Naive thymus-derived CD8-positive, alpha-beta T cell (primary cell): ENCODE results near the gene CCDC40. TPM values are rescaled to one million over a fixed set of nuclear protein-coding genes. Genes with fewer than 3 reads are reported as not detected.
"Not testable (repeated sequence)": the region's sequence is repeated elsewhere in the genome, so short reads cannot be mapped to it uniquely, and the experiment has no call there.

Source experiments
- ATAC-seq, 2 donors: fragments of 150-1000 bp; cut with Tn5 transposase in 1 of 2; sonication (Bioruptor Pico), chemical (Tn5 transposase) in 1 of 2; 1 replicate in 1 of 2; 2 replicates in 1 of 2; pipeline ENCODE4 v1.10.0; 2021; ENCODE audit warnings: mild to moderate bottlenecking in 2 of 2, moderate library complexity in 2 of 2
- POLR2A ChIA-PET: fragments of 350-600 bp; sonication (Branson Sonifier 250); formaldehyde crosslinking; loops from one replicate; lab custom pipeline; 2021; ENCODE audit warnings: antibody characterized with exemption; lab: Charles Lee
- DNase-seq, 10 donors: peaks; one replicate each; pipeline versions ENCODE4 v3.0.0 to v3.0.0-alpha.2; 2020 to 2022
- H3K27ac Mint-ChIP-seq, 10 donors: one replicate each; pipeline ENCODE4 v1.8.0; 2020 to 2022; ENCODE audit warnings: mild to moderate bottlenecking in 10 of 10, mixed read lengths in 10 of 10, moderate library complexity in 4 of 10, inconsistent platforms in 1 of 10
- H3K27me3 Mint-ChIP-seq, 5 donors: one replicate each; pipeline ENCODE4 v1.8.0; 2021 to 2022; ENCODE audit warnings: mixed read lengths in 5 of 5
- H3K36me3 Mint-ChIP-seq, 3 donors: one replicate each; pipeline ENCODE4 v1.8.0; 2020 to 2022; ENCODE audit warnings: mixed read lengths in 3 of 3, mild to moderate bottlenecking in 2 of 3, inconsistent platforms in 1 of 3
- H3K4me1 Mint-ChIP-seq, 4 donors: one replicate each; pipeline ENCODE4 v1.8.0; 2021 to 2022; ENCODE audit warnings: mixed read lengths in 4 of 4
- H3K4me3 Mint-ChIP-seq, 10 donors: one replicate each; pipeline ENCODE4 v1.8.0; 2020 to 2022; ENCODE audit warnings: mild to moderate bottlenecking in 10 of 10, mixed read lengths in 10 of 10, moderate library complexity in 6 of 10, inconsistent platforms in 1 of 10
- H3K9me3 Mint-ChIP-seq, 9 donors: one replicate each; pipeline ENCODE4 v1.8.0; 2020 to 2022; ENCODE audit warnings: mixed read lengths in 9 of 9, mild to moderate bottlenecking in 3 of 9, inconsistent platforms in 1 of 9, moderate library complexity in 1 of 9
- polyA plus RNA-seq, 3 donors: library from polyadenylated mRNA; unstranded; fragments of 300-500 nt; fragmentation: Illumina TruSeq; gene quantifications; one replicate each; pipeline ENCODE4 v1.2.3, GENCODE V29; 2021
- total RNA-seq, 8 experiments: library from RNA in 2 of 8; stranded (reverse) in 2 of 8; gene quantifications; one replicate each; pipeline ENCODE4 v1.2.3 and lab custom pipeline; 2021 to 2026

CCDC40 gene
- total and polyA plus RNA-seq, 5 experiments from 2014 or later = 0.37 to 4.8 (median 4.2) TPM; not detected in 2

DNA sequence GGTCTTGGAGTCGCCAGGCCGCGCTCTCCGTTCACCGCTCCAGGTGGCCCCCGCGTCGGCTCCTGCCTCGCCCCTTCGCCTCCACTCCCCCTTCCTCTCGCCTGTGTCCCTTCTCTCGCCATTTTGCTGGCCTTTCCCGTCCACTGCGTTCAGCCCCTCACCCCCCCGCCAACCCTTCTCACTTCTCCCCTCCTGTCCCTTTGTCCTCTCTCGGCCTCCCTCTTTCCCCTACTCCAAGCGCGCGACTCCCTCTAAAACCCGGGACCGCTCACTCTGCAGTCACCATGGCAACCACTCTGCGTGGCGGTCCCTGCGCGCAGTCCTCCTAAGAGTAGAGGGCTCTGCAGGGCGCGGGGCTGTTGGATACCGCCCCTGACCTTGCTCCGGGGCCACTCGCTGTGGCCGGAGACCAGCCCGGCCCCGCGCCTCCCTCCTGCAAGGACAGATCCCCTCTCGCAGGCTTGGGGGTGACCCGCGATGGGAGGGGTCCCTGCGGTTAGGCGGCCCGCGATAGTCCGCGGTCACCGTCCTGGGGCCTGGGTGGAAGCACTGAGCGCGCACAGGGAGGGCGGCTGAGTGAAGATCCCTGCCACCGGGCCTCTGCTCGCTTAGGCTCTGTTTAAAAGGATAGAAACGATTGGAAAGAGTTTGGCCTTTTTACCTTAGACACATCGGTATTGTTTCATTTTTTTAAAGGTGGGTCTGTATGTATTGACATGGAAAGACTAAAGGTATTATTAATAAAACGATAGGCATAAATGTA, 454 bp downstream of the CCDC40 start:
- Mint-ChIP-seq H3K27ac (peak overlapping the region; percentile 35 to 97 (median 95)), H3K36me3 (no peaks in the 10 kb centered on the region), H3K4me1 (peaks cover 5 to 23% (median 11%) of the 10 kb centered on the region in 4 donors), H3K27me3 (peaks cover 0 to 8% (median 0%) of the 10 kb centered on the region in 5 donors), H3K9me3 (no peaks in the 10 kb centered on the region), H3K4me3 (peak overlapping the region; percentile 83 to 97 (median 86))
- peak in 7 of 10 donors; percentile 9 to 73 (median 33) for DNase-seq
- ATAC-seq = peak; percentile 43 to 52
- POLR2A ChIA-PET = no interaction called here

DNA sequence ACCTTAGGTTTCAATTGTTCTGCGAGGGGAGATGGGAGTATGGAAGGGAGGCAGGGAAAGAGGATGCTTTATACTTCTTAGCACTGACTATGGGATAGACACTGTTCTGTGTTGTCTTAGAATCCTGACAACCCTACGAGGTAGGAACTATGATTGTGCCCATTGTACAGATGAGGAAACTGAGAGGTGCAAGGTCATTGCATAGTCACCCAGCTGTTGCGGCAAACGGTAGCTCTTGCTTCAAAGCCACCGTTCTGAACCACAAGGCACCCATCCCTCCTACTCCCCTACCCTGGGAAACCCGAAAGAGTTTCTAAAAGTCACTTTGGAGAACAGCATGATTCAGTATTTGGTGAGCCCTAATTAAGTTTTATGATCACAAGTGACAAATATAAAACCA, 7.5 kb downstream of the CCDC40 start:
- Mint-ChIP-seq H3K9me3 (no peaks in the 10 kb centered on the region), H3K4me3 (no peak overlapping the region), H3K27ac (no peak overlapping the region), H3K4me1 (no peaks in the 10 kb centered on the region), H3K27me3 (no peaks in the 10 kb centered on the region), H3K36me3 (no peaks in the 10 kb centered on the region)
- ATAC-seq (no peak), DNase-seq (no peak)
- POLR2A ChIA-PET = interaction anchor here (0.6 kb wide), 2 partner anchors 1175 to 1234 kb away, joined by 4 to 5 read pairs; no protein-coding TSS in a partner anchor

DNA sequence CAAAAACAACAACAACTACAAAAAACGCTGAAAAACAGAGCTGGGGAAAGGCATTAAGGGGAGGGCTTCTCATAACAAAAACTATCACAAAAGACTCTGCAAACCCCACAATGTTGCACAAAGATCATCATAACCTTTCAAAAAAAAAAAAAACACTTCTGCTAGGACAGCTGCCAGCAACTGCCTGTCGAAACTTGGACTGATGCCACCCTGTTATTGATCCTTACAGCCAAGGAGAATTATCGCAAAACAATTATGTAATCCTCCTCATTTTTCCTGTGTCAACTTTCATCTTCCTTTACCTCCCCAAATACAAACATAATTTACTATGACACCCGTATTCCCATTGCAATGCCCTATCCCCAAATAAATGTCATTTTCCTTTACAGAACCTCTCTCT, 9.3 kb downstream of the CCDC40 start:
- Mint-ChIP-seq H3K27me3 (no peaks in the 10 kb centered on the region), H3K27ac (no peak overlapping the region), H3K4me3 (no peak overlapping the region), H3K4me1 (no peaks in the 10 kb centered on the region), H3K36me3 (no peaks in the 10 kb centered on the region), H3K9me3 (no peaks in the 10 kb centered on the region)
- ATAC-seq (no peak), DNase-seq (no peak)
- POLR2A ChIA-PET = no interaction called here

DNA sequence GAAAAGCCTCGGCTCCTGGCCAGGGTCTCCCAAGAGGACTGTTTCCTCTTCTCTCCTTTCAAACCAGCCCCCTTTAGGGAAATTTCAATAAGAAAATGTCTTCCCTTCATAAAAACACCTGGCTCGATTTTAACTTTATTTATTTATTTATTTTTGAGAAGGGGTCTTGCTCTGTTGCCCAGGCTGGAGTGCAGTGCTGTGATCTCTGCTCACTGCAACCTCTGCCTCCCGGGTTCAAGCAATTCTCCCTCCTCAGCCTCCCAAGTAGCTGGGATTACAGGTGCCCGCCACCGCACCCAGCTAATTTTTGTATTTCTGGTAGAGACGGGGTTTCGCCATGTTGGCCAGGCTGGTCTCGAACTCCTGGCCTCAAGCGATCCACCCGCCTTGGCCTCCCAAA, 10.3 kb downstream of the CCDC40 start:
- H3K4me1 Mint-ChIP-seq, H3K36me3 Mint-ChIP-seq, ATAC-seq, H3K9me3 Mint-ChIP-seq, H3K4me3 Mint-ChIP-seq, POLR2A ChIA-PET, H3K27me3 Mint-ChIP-seq, DNase-seq: not testable (repeated sequence)
- H3K27ac Mint-ChIP-seq = peak overlapping the region in 1 of 10 donors; percentile 75

DNA sequence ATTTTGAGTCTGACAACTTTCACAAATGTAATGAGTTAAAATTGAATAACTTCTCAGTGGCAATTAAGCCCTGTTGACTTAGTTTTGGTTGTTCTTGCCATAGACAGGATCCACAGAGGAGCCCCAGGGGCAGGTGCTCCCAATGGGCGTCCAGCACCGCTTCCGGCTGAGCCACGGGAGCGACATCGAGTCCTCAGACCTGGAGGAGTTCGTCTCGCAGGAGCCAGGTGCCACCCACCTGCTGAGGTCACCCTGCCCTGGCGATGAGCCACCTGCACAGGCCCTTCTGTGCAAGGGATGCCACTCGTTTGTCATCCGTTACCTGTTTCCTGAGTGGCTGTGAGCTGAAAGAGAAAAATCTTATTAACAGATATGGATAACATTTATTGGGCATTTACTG, 10.7 kb downstream of the CCDC40 start:
- Mint-ChIP-seq H3K27ac (no peak overlapping the region), H3K4me1 (no peaks in the 10 kb centered on the region), H3K9me3 (no peaks in the 10 kb centered on the region), H3K36me3 (no peaks in the 10 kb centered on the region), H3K4me3 (no peak overlapping the region), H3K27me3 (no peaks in the 10 kb centered on the region)
- DNase-seq = no peak
- no peak for ATAC-seq
- POLR2A ChIA-PET = no interaction called here

DNA sequence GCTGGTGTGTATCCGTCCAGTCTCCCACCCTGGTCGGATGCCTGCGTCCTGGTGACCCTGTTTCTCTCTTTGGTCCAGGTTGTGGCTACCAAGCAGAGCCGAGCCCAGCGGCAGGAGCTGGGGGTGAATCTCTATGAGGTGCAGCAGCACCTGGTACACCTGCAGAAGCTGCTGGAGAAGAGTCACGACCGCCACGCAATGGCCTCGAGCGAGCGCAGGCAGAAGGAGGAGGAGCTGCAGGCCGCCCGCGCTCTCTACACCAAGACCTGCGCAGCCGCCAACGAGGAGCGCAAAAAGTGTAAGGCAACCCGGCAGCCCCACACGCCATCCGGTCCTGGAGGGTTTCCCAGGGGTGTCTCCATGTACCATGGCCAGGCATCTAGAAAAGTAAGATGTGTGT, 13.5 kb downstream of the CCDC40 start:
- ATAC-seq (no peak), DNase-seq (no peak)
- POLR2A ChIA-PET = no interaction called here
- no peaks in the 10 kb centered on the region for H3K9me3 Mint-ChIP-seq
- H3K4me1 Mint-ChIP-seq = no peaks in the 10 kb centered on the region
- no peak overlapping the region for H3K27ac Mint-ChIP-seq
- no peak overlapping the region for H3K4me3 Mint-ChIP-seq
- no peaks in the 10 kb centered on the region for H3K36me3 Mint-ChIP-seq
- H3K27me3 Mint-ChIP-seq = no peaks in the 10 kb centered on the region

DNA sequence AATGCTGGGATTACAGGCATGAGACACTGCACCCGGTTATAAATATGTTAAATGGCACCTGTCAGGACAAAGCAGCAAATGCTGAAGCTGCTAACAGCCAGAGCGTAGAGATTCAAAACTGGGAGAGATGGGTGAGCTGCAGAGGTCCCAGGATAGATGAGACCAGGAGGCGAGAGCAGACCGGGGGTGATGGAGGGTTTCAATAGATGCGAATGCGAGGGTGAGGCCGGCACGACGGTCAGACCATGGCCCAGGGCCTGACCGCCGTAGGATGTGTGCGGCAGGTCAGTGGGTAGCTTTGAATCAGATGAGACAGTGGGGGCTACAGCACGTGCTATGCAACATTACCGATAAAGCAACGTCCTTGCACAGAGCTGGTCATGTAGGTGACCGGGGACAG, 14.3 kb downstream of the CCDC40 start:
- no peak for DNase-seq
- Mint-ChIP-seq H3K4me1 (no peaks in the 10 kb centered on the region), H3K4me3 (no peak overlapping the region), H3K9me3 (no peaks in the 10 kb centered on the region), H3K27ac (peak overlapping the region in 1 of 10 donors; percentile 41), H3K36me3 (no peaks in the 10 kb centered on the region), H3K27me3 (no peaks in the 10 kb centered on the region)
- ATAC-seq = no peak
- POLR2A ChIA-PET = no interaction called here

DNA sequence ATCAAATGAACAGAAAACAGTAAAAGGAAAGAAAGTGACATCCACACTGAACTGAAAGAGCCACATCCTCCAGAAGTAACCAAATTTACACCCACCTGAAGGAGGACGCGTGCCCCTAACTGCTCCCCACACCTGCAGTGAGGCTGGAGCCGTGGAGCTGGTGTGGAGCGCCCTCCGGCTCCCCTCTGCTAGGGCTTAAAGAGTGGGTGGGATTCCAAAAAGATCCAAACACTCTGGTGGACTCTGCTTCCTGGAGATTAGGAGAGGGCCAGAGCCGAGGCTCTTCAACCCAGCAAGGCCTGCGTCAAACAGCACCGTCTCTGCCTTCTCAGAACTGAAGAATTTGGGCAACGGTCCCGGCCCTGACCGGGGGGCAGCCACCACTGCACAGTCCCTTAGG, 15.2 kb downstream of the CCDC40 start:
- ATAC-seq = no peak
- POLR2A ChIA-PET = no interaction called here
- no peak overlapping the region for H3K4me3 Mint-ChIP-seq
- no peaks in the 10 kb centered on the region for H3K27me3 Mint-ChIP-seq
- DNase-seq = no peak
- no peaks in the 10 kb centered on the region for H3K9me3 Mint-ChIP-seq
- H3K4me1 Mint-ChIP-seq = no peaks in the 10 kb centered on the region
- no peak overlapping the region for H3K27ac Mint-ChIP-seq
- no peaks in the 10 kb centered on the region for H3K36me3 Mint-ChIP-seq

DNA sequence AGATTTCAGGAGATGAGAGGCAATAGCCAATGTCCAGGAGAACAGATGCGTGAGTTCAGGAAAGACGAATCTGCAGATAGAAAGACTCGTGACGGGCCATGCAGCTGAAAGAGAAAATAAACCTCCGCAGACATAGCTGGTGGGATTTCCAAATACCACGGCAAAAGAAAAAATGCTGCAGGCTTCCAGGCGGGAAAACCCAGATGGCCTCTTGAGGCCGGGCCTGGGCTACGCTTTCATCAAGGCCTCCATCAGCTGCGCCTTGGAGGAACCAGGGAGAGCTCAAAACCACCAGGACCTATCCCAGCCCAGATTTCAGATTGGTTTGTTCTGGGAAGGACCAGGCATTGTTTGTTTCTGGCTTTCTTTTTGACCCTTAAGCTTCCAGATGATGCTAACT, 16.7 kb downstream of the CCDC40 start:
- ATAC-seq (no peak), DNase-seq (no peak)
- no peak overlapping the region for H3K27ac Mint-ChIP-seq
- H3K4me3 Mint-ChIP-seq = no peak overlapping the region
- no peaks in the 10 kb centered on the region for H3K9me3 Mint-ChIP-seq
- no peaks in the 10 kb centered on the region for H3K4me1 Mint-ChIP-seq
- H3K27me3 Mint-ChIP-seq = no peaks in the 10 kb centered on the region
- POLR2A ChIA-PET = no interaction called here
- no peaks in the 10 kb centered on the region for H3K36me3 Mint-ChIP-seq

DNA sequence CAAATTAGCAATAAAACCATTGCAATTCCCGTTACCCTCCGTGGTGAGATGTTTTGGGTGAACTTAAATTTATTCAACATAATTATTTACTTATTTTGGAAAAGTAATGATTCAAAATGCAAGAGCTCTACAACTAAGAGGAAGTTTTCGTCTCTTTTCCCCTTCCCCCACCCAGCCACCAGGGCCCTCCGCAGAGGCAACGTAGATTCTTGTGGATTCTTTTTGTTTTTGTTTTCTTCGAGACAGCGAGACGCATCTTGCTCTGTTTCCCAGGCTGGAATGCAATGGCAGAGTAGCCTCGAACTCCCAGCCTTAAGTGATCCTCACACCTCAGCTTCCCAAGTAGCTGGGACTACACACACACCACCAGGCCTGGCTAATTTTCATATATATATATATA, 19.2 kb downstream of the CCDC40 start:
- Mint-ChIP-seq H3K27me3 (no peaks in the 10 kb centered on the region), H3K36me3 (no peaks in the 10 kb centered on the region), H3K4me1 (no peaks in the 10 kb centered on the region), H3K9me3 (no peaks in the 10 kb centered on the region), H3K4me3 (no peak overlapping the region), H3K27ac (no peak overlapping the region)
- POLR2A ChIA-PET = no interaction called here
- ATAC-seq (no peak), DNase-seq (no peak)

DNA sequence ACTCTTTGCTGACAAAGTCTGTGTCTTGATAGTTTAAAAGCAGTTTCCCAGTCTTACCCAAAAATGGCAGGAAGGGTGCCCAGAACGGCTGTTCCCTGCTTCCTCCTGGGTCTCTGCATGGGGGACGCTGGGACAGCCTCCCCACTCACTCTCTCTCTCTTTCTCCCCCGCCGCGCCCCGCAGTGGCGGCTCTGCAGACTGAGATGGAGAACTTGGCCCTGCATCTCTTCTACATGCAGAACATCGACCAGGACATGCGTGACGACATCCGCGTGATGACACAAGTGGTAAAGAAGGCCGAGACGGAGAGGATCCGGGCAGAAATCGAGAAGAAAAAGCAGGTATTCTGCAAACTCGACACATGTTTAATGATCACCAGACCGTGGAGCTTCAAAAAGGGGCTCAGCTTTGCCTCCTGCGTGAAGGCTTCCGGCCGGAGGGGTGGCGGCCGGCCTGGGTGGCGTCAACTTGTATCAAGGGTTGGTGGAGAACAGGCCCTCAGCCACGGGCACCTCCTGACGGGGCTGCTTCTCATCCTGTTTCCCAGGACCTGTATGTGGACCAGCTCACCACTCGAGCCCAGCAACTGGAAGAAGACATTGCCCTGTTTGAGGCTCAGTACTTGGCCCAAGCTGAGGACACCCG, 22.0 kb downstream of the CCDC40 start:
- ATAC-seq = no peak
- peaks cover 0 to 2% (median 0%) of the 10 kb centered on the region in 9 donors for H3K9me3 Mint-ChIP-seq
- POLR2A ChIA-PET = no interaction called here

DNA sequence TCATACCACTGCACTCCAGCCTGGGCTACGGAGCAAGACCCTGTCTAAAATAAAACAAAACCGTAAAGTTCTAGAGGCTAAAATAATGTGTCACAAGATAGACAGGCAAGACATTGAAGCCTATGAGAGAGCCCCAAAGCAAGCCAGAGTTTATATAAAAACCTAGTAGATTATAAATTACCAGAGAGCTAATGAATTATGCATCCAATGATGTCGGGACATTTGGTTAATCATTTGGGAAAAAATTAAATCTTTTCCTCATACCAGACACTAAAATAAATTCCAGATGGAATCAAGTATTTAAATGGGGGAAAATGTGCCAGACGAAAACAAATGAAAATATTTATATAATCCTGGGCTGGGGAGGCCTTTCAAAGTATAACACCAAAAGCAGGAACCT, 24.2 kb downstream of the CCDC40 start:
- no peak for ATAC-seq
- H3K36me3 Mint-ChIP-seq = no peaks in the 10 kb centered on the region

More for the DNA sequence above, 22.0 kb downstream of the CCDC40 start:
- no peak for DNase-seq
- Mint-ChIP-seq H3K4me1 (no peaks in the 10 kb centered on the region), H3K27ac (no peak overlapping the region), H3K27me3 (no peaks in the 10 kb centered on the region), H3K36me3 (no peaks in the 10 kb centered on the region), H3K4me3 (no peak overlapping the region)

DNA sequence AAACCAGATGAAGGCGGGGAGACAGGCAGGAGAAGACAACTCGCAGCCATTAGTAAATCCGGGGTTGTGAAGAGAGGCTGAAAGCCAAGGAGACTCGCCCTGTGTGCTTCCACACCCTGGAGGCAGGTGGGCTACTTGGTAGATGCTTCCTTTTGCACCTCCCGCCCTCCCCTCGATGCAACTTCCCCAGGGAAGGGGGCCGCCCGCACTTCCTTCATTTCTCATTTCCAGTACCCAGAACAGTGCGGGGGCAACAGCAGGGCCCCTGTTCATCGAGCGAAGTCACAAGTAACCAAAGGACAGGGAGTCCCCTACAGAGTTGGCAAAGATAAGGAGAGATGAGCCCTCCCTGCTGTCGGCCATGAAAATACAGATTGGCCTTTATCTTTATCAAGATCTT, 25.0 kb downstream of the CCDC40 start:
- DNase-seq (no peak), ATAC-seq (no peak)
- no peaks in the 10 kb centered on the region for H3K4me1 Mint-ChIP-seq
- H3K36me3 Mint-ChIP-seq = no peaks in the 10 kb centered on the region
- no peak overlapping the region for H3K27ac Mint-ChIP-seq
- H3K27me3 Mint-ChIP-seq = no peaks in the 10 kb centered on the region
- peaks cover 0 to 2% (median 0%) of the 10 kb centered on the region in 9 donors for H3K9me3 Mint-ChIP-seq
- H3K4me3 Mint-ChIP-seq = no peak overlapping the region
- POLR2A ChIA-PET = no interaction called here

More for the DNA sequence above, 24.2 kb downstream of the CCDC40 start:
- Mint-ChIP-seq H3K4me3 (no peak overlapping the region), H3K4me1 (no peaks in the 10 kb centered on the region), H3K27ac (no peak overlapping the region), H3K27me3 (no peaks in the 10 kb centered on the region), H3K9me3 (peaks cover 0 to 2% (median 0%) of the 10 kb centered on the region in 9 donors)
- no peak for DNase-seq
- POLR2A ChIA-PET = no interaction called here
